ENCODE results near the gene ATXN1. TPM values are rescaled to one million over a fixed set of nuclear protein-coding genes. Genes with fewer than 3 reads are reported as not detected.

The ATXN1 gene
- total and polyA plus RNA-seq, 7 donors: 1.3 to 50.9 (median 21.6) TPM

GRCh38 chr6:16674801-16675392 lies 86.4 kb downstream of the ATXN1 start:
- H3K27ac ChIP-seq: no peak overlapping the region
- 77 to 79% (median 77%) methylated on average over 4 of the region's 4 CpGs for WGBS, 3 donors
- H3K9me3 ChIP-seq: no peaks in the 10 kb centered on the region
- peaks cover 33% of the 10 kb centered on the region for H3K4me1 ChIP-seq
- DNase-seq (no peak), ATAC-seq (no peak)
- H3K36me3 ChIP-seq (ENCODE audit: insufficient read depth in 1 of 2, low read depth in 1 of 2): no peaks in the 10 kb centered on the region
- intact Hi-C loops (cut with DNase I): loop anchor here in 1 of 2 donors (10.0 kb wide), 1 partner anchor 340 kb away; no protein-coding TSS in a partner anchor
- TF ChIP-seq, protein P1, sequence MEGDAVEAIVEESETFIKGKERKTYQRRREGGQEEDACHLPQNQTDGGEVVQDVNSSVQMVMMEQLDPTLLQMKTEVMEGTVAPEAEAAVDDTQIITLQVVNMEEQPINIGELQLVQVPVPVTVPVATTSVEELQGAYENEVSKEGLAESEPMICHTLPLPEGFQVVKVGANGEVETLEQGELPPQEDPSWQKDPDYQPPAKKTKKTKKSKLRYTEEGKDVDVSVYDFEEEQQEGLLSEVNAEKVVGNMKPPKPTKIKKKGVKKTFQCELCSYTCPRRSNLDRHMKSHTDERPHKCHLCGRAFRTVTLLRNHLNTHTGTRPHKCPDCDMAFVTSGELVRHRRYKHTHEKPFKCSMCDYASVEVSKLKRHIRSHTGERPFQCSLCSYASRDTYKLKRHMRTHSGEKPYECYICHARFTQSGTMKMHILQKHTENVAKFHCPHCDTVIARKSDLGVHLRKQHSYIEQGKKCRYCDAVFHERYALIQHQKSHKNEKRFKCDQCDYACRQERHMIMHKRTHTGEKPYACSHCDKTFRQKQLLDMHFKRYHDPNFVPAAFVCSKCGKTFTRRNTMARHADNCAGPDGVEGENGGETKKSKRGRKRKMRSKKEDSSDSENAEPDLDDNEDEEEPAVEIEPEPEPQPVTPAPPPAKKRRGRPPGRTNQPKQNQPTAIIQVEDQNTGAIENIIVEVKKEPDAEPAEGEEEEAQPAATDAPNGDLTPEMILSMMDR (IDR thresholded peaks at IDR 0.05): no peak
- no peak overlapping the region for H3K4me3 ChIP-seq
- no peaks in the 10 kb centered on the region for H3K27me3 ChIP-seq (ENCODE audit: insufficient read depth in 3 of 3, low read length in 2 of 3)

DNA sequence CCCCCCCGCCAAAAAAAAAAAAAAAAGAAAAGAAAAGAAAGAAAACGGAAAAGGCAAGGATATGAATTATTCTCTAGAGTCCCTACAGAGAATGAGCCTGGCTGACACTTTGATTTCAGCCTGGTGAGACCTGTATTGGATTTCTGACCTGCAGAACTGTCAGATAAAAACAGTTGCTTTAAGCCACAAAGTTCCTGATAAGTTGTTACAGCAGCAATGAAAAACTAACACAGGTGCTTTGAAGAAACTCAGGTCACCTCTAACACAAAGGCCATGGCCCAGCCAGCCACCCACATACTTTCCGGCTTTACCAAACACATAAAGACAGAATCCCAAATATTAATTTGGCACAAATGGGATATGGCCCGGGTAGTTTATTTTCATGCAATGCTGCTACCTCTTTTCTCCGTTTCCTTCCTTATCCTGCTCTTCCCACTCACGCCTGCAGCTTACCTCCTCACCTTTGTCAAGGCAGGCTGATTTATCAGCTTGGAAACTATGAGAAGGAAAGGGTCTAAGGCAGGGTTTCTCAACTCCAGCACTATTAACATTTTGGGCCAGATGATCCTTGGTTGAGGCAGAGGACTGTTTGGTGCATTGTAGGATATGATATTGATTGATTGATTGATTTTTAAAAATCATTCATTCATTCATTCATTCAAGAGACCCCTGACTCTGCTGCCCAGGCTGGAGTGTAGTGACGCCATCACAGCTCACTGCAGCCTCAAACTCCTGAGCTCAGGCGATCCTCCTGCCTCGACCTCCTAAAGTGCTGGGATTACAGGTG lies 88.1 kb downstream of the ATXN1 start:
- intact Hi-C loops (cut with DNase I): loop anchor here in 1 of 2 donors (10.0 kb wide), 1 partner anchor 338 kb away; no protein-coding TSS in a partner anchor
- ATAC-seq (no peak), DNase-seq (no peak)
- Histone ChIP-seq H3K4me3 (no peak overlapping the region), H3K27me3 (ENCODE audit: insufficient read depth in 3 of 3, low read length in 2 of 3) (no peaks in the 10 kb centered on the region), H3K27ac (no peak overlapping the region), H3K9me3 (no peaks in the 10 kb centered on the region), H3K36me3 (ENCODE audit: insufficient read depth in 1 of 2, low read depth in 1 of 2) (no peaks in the 10 kb centered on the region), H3K4me1 (peaks cover 48% of the 10 kb centered on the region)
- WGBS, 3 donors: 84 to 90% (median 86%) methylated on average over 8 to 9 of the region's 9 CpGs
- TF ChIP-seq, protein P1 (IDR thresholded peaks at IDR 0.05): no peak

GRCh38 chr6:16671302-16672289 lies 89.7 kb downstream of the ATXN1 start:
- DNase-seq (no peak), ATAC-seq (no peak)
- Histone ChIP-seq H3K27me3 (ENCODE audit: insufficient read depth in 3 of 3, low read length in 2 of 3) (no peaks in the 10 kb centered on the region), H3K27ac (no peak overlapping the region), H3K36me3 (ENCODE audit: insufficient read depth in 1 of 2, low read depth in 1 of 2) (no peaks in the 10 kb centered on the region), H3K4me3 (no peak overlapping the region), H3K9me3 (no peaks in the 10 kb centered on the region), H3K4me1 (peaks cover 42% of the 10 kb centered on the region)
- TF ChIP-seq, protein P1 (IDR thresholded peaks at IDR 0.05): no peak
- 86 to 88% (median 86%) methylated on average over 6 of the region's 6 CpGs for WGBS, 3 donors
- intact Hi-C loops (cut with DNase I): loop anchor here in 1 of 2 donors (10.0 kb wide), 1 partner anchor 337 kb away; no protein-coding TSS in a partner anchor

DNA sequence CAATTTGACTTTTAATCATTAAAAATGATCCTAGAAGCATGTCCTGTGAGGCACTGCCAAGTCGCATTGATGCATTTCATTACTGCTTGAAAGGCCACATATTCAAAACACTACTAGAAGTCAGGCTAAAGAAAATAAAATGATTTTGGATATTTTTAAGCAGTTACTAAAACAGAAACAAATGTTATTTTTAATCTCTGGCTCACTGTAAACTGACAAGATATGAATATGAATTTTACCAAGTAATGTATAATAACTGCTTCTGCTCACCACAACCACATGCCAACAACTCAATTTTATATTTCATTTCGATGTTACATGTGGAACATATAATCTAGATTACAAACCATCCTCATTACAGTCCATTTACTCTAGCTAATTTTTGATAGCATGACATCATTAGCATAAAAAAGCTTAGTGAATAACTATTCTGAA lies 90.6 kb downstream of the ATXN1 start:
- H3K27me3 ChIP-seq (ENCODE audit: insufficient read depth in 3 of 3, low read length in 2 of 3): no peaks in the 10 kb centered on the region
- ATAC-seq (no peak), DNase-seq (no peak)
- intact Hi-C loops (cut with DNase I): loop anchor here in 1 of 2 donors (10.0 kb wide), 1 partner anchor 336 kb away; no protein-coding TSS in a partner anchor
- no peaks in the 10 kb centered on the region for H3K36me3 ChIP-seq (ENCODE audit: insufficient read depth in 1 of 2, low read depth in 1 of 2)
- TF ChIP-seq, protein P1 (IDR thresholded peaks at IDR 0.05): no peak
- H3K4me1 ChIP-seq: peaks cover 42% of the 10 kb centered on the region
- no peak overlapping the region for H3K27ac ChIP-seq
- no peak overlapping the region for H3K4me3 ChIP-seq
- no peaks in the 10 kb centered on the region for H3K9me3 ChIP-seq
- 75 to 86% (median 81%) methylated on average over 2 of the region's 2 CpGs for WGBS, 3 donors

All from psoas muscle (tissue), 8 donors.